ENCODE measurements around the gene CASKIN2. TPM values are rescaled to one million over a fixed set of nuclear protein-coding genes. Genes with fewer than 3 reads are reported as not detected.
A peak's percentile ranks its signal among the peaks of the same experiment; 100 is the strongest.

Gene CASKIN2, protein sequence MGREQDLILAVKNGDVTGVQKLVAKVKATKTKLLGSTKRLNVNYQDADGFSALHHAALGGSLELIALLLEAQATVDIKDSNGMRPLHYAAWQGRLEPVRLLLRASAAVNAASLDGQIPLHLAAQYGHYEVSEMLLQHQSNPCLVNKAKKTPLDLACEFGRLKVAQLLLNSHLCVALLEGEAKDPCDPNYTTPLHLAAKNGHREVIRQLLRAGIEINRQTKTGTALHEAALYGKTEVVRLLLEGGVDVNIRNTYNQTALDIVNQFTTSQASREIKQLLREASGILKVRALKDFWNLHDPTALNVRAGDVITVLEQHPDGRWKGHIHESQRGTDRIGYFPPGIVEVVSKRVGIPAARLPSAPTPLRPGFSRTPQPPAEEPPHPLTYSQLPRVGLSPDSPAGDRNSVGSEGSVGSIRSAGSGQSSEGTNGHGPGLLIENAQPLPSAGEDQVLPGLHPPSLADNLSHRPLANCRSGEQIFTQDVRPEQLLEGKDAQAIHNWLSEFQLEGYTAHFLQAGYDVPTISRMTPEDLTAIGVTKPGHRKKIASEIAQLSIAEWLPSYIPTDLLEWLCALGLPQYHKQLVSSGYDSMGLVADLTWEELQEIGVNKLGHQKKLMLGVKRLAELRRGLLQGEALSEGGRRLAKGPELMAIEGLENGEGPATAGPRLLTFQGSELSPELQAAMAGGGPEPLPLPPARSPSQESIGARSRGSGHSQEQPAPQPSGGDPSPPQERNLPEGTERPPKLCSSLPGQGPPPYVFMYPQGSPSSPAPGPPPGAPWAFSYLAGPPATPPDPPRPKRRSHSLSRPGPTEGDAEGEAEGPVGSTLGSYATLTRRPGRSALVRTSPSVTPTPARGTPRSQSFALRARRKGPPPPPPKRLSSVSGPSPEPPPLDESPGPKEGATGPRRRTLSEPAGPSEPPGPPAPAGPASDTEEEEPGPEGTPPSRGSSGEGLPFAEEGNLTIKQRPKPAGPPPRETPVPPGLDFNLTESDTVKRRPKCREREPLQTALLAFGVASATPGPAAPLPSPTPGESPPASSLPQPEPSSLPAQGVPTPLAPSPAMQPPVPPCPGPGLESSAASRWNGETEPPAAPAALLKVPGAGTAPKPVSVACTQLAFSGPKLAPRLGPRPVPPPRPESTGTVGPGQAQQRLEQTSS (N-terminal part only)
- 10 to 100 TPM; 37.7 to 60.2 TPM for total RNA-seq
- long read RNA-seq, partial matches to known transcripts, result 19 of 20 reads
- long read RNA-seq, other reads (novel, unspliced or antisense), result 1 of 20 reads

DNA sequence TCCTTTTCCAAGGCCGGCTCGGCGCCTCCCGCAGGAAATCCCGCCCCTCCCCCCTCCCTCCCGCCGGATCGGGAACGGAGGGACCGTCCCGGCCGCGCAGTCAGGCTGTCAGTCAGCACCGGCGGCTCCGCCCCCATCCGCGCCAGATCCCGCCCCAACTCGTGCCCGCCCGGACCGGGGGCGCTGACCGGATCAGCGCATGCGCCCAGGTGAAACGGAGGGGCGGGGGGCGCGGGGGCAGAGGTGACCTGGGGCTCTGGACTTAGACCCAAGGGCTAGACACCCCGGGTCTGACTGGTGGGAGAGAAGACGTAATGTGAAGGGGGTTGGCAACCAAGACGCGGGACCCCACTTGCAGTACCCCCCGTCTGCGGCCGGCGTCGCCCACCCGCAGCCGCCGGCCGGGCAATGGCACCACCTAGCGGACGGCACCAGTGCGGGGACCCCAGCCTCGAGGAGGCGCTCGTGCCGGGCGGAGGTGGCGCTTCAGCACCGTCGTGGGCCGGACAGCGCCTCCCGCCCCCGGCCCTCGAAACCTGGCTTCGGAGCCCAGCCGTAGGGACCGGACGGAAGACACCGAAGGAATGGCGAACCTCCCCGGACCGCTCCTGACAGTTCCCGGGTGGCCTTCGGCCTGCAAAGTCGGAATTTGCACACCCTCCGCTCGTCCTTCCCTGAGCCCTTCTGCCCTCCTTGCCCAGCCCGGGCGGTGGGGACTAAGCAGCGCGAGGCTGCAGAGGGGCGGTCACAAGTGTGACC is at the start of gene CASKIN2:
Gene CASKIN2 (minus strand): TSS at position 42 of the 759 bp plus-strand sequence. CDS start 1,733 bp downstream, outside the sequence.
- DNase-seq (peak; percentile 97), ATAC-seq (peak; percentile 89 to 93)
- intact Hi-C loops (cut with DNase I), result loop anchor here (2.0 to 10.0 kb wide), 3 partner anchors 61 to 91 kb away; partner anchors contain the start of gene TMEM94 (in 1 of the 2)

DNA sequence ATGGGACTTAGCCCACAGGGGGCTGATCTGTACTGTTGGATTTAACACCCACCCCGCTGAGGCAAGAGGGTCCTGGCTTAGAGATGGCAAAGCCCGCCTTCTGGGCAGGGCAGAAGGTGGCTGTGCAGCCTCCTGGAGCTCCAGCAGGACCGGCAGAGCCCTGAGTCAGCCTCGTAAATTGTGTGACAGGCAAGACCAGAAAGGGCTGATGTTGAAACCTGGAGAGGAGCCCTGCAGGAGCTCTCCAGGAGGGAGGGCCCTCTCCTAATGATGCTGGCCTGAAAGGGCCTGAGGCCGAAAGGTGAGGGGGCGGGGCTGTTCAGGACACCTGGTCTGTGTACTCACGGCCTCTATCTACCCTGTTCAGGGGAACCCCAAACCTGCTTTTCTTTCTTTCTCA is 49.7 kb upstream of the CASKIN2 start:
- no peak for DNase-seq
- ATAC-seq, result no peak
- intact Hi-C loops (cut with DNase I), result no loop called here

- intact Hi-C loops (cut with DNase I), result no loop called here
- ATAC-seq (no peak), DNase-seq (no peak)
Observed at GRCh38 chr17:75564195-75564594, 48.9 kb upstream of the CASKIN2 start.

- intact Hi-C loops (cut with DNase I), result no loop called here
- DNase-seq, result no peak
- ATAC-seq, result no peak
Observed at GRCh38 chr17:75563063-75563758, 47.9 kb upstream of the CASKIN2 start.

DNA sequence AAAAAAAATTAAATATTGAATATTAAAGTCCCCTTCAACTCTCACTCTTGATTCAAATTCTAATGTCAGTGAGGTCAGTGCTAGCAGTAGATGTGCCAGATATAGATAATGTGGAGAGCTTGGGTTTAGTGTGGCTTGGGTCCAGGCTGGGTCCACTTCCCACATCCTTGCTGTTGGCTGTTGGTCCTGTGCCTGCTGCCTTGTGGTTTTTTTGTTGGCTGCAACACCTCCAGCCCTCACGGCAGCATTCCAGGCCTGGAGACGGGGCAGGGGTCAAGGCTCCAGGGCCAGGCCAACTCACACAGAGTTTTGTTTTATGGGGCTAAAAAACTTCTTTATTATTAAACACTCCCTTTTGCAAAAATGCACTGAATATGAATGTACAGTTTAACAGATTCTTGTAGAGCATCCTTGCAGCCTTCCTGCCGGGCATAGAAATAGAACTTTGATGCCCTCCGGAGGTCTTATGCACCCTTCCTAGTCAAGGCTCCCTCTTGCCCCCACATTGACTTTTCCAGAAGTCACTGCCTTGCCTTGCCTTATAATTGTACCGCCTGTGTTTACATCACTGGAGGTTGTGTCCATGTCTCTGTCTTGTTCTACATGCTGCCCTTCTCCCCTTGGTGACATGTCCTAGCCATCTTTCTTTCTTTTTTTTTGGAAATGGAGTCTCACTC is 46.7 kb upstream of the CASKIN2 start:
- intact Hi-C loops (cut with DNase I), result no loop called here
- DNase-seq (no peak), ATAC-seq (no peak)

- no peak for ATAC-seq
- intact Hi-C loops (cut with DNase I), result no loop called here
- no peak for DNase-seq
Observed at GRCh38 chr17:75559958-75560533, 44.7 kb upstream of the CASKIN2 start.

GRCh38 chr17:75558666-75559530 is 43.6 kb upstream of the CASKIN2 start:
- ATAC-seq, result no peak
- DNase-seq, result no peak
- intact Hi-C loops (cut with DNase I), result no loop called here

- DNase-seq (no peak), ATAC-seq (no peak)
- intact Hi-C loops (cut with DNase I), result no loop called here
Observed at GRCh38 chr17:75557852-75558665, 42.7 kb upstream of the CASKIN2 start.

DNA sequence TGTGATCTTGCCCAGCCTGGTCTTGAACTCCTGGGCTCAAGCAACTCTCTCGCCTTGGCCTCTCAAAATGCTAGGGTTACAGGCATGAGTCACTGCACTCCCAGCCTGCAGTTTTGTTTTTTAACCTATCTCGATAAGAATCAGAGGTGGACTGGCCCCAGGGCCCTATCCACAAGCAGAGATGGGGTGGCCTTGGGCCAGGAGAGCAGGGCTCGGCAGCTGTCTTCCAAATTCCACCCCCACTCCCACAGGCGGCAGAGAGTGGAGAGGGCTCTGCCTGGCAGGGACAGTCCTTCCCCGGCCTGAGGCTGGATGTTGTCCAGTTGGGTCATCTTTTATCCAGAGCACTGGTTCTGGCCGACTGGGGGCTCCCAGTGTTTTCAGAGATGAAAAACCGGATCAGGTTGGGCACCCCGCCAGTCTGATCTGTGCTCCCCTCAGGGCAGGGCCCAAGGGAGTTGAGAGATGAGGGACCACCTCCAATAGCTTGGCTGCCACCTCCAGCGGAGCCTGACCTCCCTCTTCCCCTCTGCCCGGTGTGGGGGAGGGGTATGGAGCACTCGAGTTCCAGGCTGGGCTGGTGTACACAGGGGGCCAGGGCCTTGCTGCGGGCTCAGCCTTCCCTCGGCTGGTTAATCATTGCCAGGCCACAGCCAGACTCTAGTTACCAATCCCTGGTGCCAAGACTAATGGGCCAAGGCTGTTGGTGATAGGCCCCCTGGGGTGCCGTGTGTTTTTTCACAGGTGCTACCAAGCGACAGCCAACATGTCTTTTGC is 41.9 kb upstream of the CASKIN2 start:
- DNase-seq (no peak), ATAC-seq (peak; percentile 79 to 80)
- intact Hi-C loops (cut with DNase I), result no loop called here

DNA sequence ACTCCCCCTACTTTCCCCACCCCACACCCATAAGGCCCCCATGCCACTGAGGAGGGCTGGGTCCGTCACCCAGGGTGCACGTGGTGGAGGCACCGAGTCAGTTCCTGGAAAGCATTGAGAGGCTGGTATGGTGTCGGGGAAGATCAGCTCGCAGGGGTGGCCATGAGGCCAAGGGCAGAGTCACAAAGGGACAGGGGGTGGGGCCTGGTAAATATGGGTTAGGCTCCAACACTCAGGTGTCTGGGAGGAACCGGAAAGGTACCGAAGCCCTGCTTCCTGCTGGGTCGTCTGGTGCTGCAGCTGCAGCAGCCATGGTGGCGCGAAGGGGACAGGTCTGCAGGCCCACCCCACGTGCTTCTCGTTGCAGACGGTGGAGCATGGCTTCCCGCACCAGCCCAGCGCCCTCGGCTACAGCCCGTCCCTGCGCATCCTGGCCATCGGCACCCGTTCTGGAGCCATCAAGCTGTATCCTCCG is 40.4 kb upstream of the CASKIN2 start:
- no peak for DNase-seq
- ATAC-seq, result no peak
- intact Hi-C loops (cut with DNase I), result no loop called here

- ATAC-seq, result no peak
- intact Hi-C loops (cut with DNase I), result no loop called here
- DNase-seq, result no peak
Observed at GRCh38 chr17:75553295-75554110, 38.2 kb upstream of the CASKIN2 start.

GRCh38 chr17:75552425-75553294 is 37.3 kb upstream of the CASKIN2 start:
- intact Hi-C loops (cut with DNase I), result no loop called here
- ATAC-seq, result peak in 1 of 2 donors; percentile 24
- DNase-seq, result no peak

- no peak for ATAC-seq
- intact Hi-C loops (cut with DNase I), result no loop called here
- no peak for DNase-seq
Observed at GRCh38 chr17:75551266-75551665, 35.9 kb upstream of the CASKIN2 start.

Measured in left cardiac atrium (tissue), 4 donors.